Measurements from ENCODE around the gene POLK.
A peak's percentile ranks its signal among the peaks of the same experiment; 100 is the strongest.
"Not testable (repeated sequence)": the region's sequence is repeated elsewhere in the genome, so short reads cannot be mapped to it uniquely, and the experiment has no call there.

Gene POLK

GRCh38 chr5:75510836-75511434, 756 bp upstream of the POLK start:
- no peak for DNase-seq (ENCODE audit: low spot score)

- DNase-seq (ENCODE audit: low spot score): no peak
Measured at GRCh38 chr5:75512383-75513074, 838 bp downstream of the POLK start.

GRCh38 chr5:75513841-75514240, 2.1 kb downstream of the POLK start:
- no peak for DNase-seq (ENCODE audit: low spot score)

GRCh38 chr5:75514323-75514722, 2.6 kb downstream of the POLK start:
- no peak for DNase-seq (ENCODE audit: low spot score)

- no peak for DNase-seq (ENCODE audit: low spot score)
Measured at GRCh38 chr5:75519761-75520160, 8.1 kb downstream of the POLK start.

- no peak for DNase-seq (ENCODE audit: low spot score)
Measured at GRCh38 chr5:75521195-75521594, 9.5 kb downstream of the POLK start.

GRCh38 chr5:75522025-75522424, 10.3 kb downstream of the POLK start:
- DNase-seq (ENCODE audit: low spot score): no peak

- no peak for DNase-seq (ENCODE audit: low spot score)
Measured at GRCh38 chr5:75522542-75522941, 10.9 kb downstream of the POLK start.

- no peak for DNase-seq (ENCODE audit: low spot score)
Measured at GRCh38 chr5:75523275-75523674, 11.6 kb downstream of the POLK start.

GRCh38 chr5:75524071-75524470, 12.4 kb downstream of the POLK start:
- no peak for DNase-seq (ENCODE audit: low spot score)

- no peak for DNase-seq (ENCODE audit: low spot score)
Measured at GRCh38 chr5:75524591-75524990, 12.9 kb downstream of the POLK start.

GRCh38 chr5:75525344-75525743, 13.7 kb downstream of the POLK start:
- no peak for DNase-seq (ENCODE audit: low spot score)

- peak; percentile 33 for DNase-seq (ENCODE audit: low spot score)
Measured at GRCh38 chr5:75526070-75526469, 14.4 kb downstream of the POLK start.

- DNase-seq (ENCODE audit: low spot score): no peak
Measured at GRCh38 chr5:75529185-75529584, 17.5 kb downstream of the POLK start.

- no peak for DNase-seq (ENCODE audit: low spot score)
Measured at GRCh38 chr5:75532190-75532589, 20.5 kb downstream of the POLK start.

GRCh38 chr5:75533716-75534115, 22.0 kb downstream of the POLK start:
- DNase-seq (ENCODE audit: low spot score): not testable (repeated sequence)

GRCh38 chr5:75534734-75535133, 23.0 kb downstream of the POLK start:
- DNase-seq (ENCODE audit: low spot score): no peak

- no peak for DNase-seq (ENCODE audit: low spot score)
Measured at GRCh38 chr5:75536147-75536546, 24.5 kb downstream of the POLK start.

- DNase-seq (ENCODE audit: low spot score): no peak
Measured at GRCh38 chr5:75536694-75537360, 25.1 kb downstream of the POLK start.

GRCh38 chr5:75538211-75538610, 26.5 kb downstream of the POLK start:
- DNase-seq (ENCODE audit: low spot score): no peak

GRCh38 chr5:75545131-75545530, 33.4 kb downstream of the POLK start:
- DNase-seq (ENCODE audit: low spot score): no peak

- DNase-seq (ENCODE audit: low spot score): no peak
Measured at GRCh38 chr5:75546830-75547229, 35.1 kb downstream of the POLK start.

- no peak for DNase-seq (ENCODE audit: low spot score)
Measured at GRCh38 chr5:75547812-75548211, 36.1 kb downstream of the POLK start.
